Muscle layer of colon (tissue), 2 donors: ENCODE data around the gene TBC1D22A.

Experiments
- H3K27ac ChIP-seq: one replicate; pipeline ENCODE4 v1.7.0; 2013; ENCODE audit warnings: low read depth, mild to moderate bottlenecking, low read length, moderate library complexity
- H3K27me3 ChIP-seq, 2 donors: one replicate each; pipeline ENCODE4 v1.7.0; 2013; ENCODE audit warnings: low read length in 2 of 2, mild to moderate bottlenecking in 2 of 2; ENCODE audit not compliant: insufficient read depth in 2 of 2, control insufficient read depth in 1 of 2
- H3K36me3 ChIP-seq: one replicate; pipeline ENCODE4 v1.7.0; 2013; ENCODE audit warnings: mild to moderate bottlenecking, low read length; ENCODE audit not compliant: insufficient read depth
- H3K4me1 ChIP-seq: one replicate; pipeline ENCODE4 v1.7.0; 2013; ENCODE audit warnings: mild to moderate bottlenecking, low read length; ENCODE audit not compliant: insufficient read depth
- H3K4me3 ChIP-seq, 2 donors: one replicate each; pipeline ENCODE4 v1.7.0; 2013; ENCODE audit warnings: low read length in 2 of 2, low read depth in 1 of 2, mild to moderate bottlenecking in 1 of 2, moderate library complexity in 1 of 2
- H3K9ac ChIP-seq: one replicate; pipeline ENCODE4 v1.7.0; 2013; ENCODE audit warnings: low read length
- H3K9me3 ChIP-seq: one replicate; pipeline ENCODE4 v1.7.0; 2013; ENCODE audit warnings: mild to moderate bottlenecking, low read length
- donor health status: abdominal sarcoma.
- donor health status: Adenocarcinoma of cecum.

The TBC1D22A gene

GRCh38 chr22:47063606-47064005, 301.2 kb downstream of the TBC1D22A start:
- H3K27ac ChIP-seq, result no peak overlapping the region
- no peak overlapping the region for H3K9ac ChIP-seq
- no peaks in the 10 kb centered on the region for H3K4me1 ChIP-seq
- peaks cover 4% of the 10 kb centered on the region for H3K36me3 ChIP-seq
- H3K27me3 ChIP-seq, result no peaks in the 10 kb centered on the region
- no peak overlapping the region for H3K4me3 ChIP-seq
- H3K9me3 ChIP-seq, result no peaks in the 10 kb centered on the region

- Histone ChIP-seq H3K4me1 (no peaks in the 10 kb centered on the region), H3K27ac (no peak overlapping the region), H3K9me3 (no peaks in the 10 kb centered on the region), H3K4me3 (no peak overlapping the region), H3K9ac (no peak overlapping the region), H3K27me3 (no peaks in the 10 kb centered on the region), H3K36me3 (peaks cover 4% of the 10 kb centered on the region)
Measured at GRCh38 chr22:47064016-47064415, 301.6 kb downstream of the TBC1D22A start.

GRCh38 chr22:47064416-47064815, 302.0 kb downstream of the TBC1D22A start:
- H3K27me3 ChIP-seq, result no peaks in the 10 kb centered on the region
- no peak overlapping the region for H3K9ac ChIP-seq
- H3K4me3 ChIP-seq, result no peak overlapping the region
- no peaks in the 10 kb centered on the region for H3K9me3 ChIP-seq
- H3K4me1 ChIP-seq, result no peaks in the 10 kb centered on the region
- peaks cover 4% of the 10 kb centered on the region for H3K36me3 ChIP-seq
- H3K27ac ChIP-seq, result no peak overlapping the region

- H3K27ac ChIP-seq, result no peak overlapping the region
- H3K27me3 ChIP-seq, result no peaks in the 10 kb centered on the region
- no peak overlapping the region for H3K4me3 ChIP-seq
- H3K36me3 ChIP-seq, result peaks cover 4% of the 10 kb centered on the region
- no peak overlapping the region for H3K9ac ChIP-seq
- no peaks in the 10 kb centered on the region for H3K9me3 ChIP-seq
- no peaks in the 10 kb centered on the region for H3K4me1 ChIP-seq
Measured at GRCh38 chr22:47065756-47066615, 303.5 kb downstream of the TBC1D22A start.

- Histone ChIP-seq H3K9me3 (no peaks in the 10 kb centered on the region), H3K4me3 (no peak overlapping the region), H3K4me1 (no peaks in the 10 kb centered on the region), H3K36me3 (peaks cover under 1% of the 10 kb centered on the region), H3K27me3 (no peaks in the 10 kb centered on the region), H3K9ac (no peak overlapping the region), H3K27ac (no peak overlapping the region)
Measured at GRCh38 chr22:47066616-47066905, 304.1 kb downstream of the TBC1D22A start.

- Histone ChIP-seq H3K9me3 (no peaks in the 10 kb centered on the region), H3K36me3 (no peaks in the 10 kb centered on the region), H3K4me1 (no peaks in the 10 kb centered on the region)
Measured at GRCh38 chr22:47067321-47067890, 305.0 kb downstream of the TBC1D22A start.

GRCh38 chr22:47067911-47068625, 305.6 kb downstream of the TBC1D22A start:
- H3K27ac ChIP-seq, result no peak overlapping the region
- no peaks in the 10 kb centered on the region for H3K4me1 ChIP-seq
- no peak overlapping the region for H3K9ac ChIP-seq
- no peaks in the 10 kb centered on the region for H3K36me3 ChIP-seq
- H3K4me3 ChIP-seq, result no peak overlapping the region
- no peaks in the 10 kb centered on the region for H3K27me3 ChIP-seq
- no peaks in the 10 kb centered on the region for H3K9me3 ChIP-seq

More at GRCh38 chr22:47067321-47067890, 305.0 kb downstream of the TBC1D22A start:
- Histone ChIP-seq H3K27ac (no peak overlapping the region), H3K4me3 (no peak overlapping the region), H3K27me3 (no peaks in the 10 kb centered on the region), H3K9ac (no peak overlapping the region)

GRCh38 chr22:47068626-47068996, 306.2 kb downstream of the TBC1D22A start:
- no peak overlapping the region for H3K9ac ChIP-seq
- H3K36me3 ChIP-seq, result no peaks in the 10 kb centered on the region
- no peaks in the 10 kb centered on the region for H3K27me3 ChIP-seq
- H3K4me3 ChIP-seq, result no peak overlapping the region
- H3K4me1 ChIP-seq, result no peaks in the 10 kb centered on the region
- H3K27ac ChIP-seq, result no peak overlapping the region
- no peaks in the 10 kb centered on the region for H3K9me3 ChIP-seq

GRCh38 chr22:47069270-47069669, 306.8 kb downstream of the TBC1D22A start:
- Histone ChIP-seq H3K4me3 (no peak overlapping the region), H3K27me3 (no peaks in the 10 kb centered on the region), H3K4me1 (no peaks in the 10 kb centered on the region), H3K9ac (no peak overlapping the region), H3K9me3 (peaks cover under 1% of the 10 kb centered on the region), H3K27ac (no peak overlapping the region), H3K36me3 (no peaks in the 10 kb centered on the region)

GRCh38 chr22:47071078-47071806, 308.8 kb downstream of the TBC1D22A start:
- H3K9me3 ChIP-seq, result peaks cover 6% of the 10 kb centered on the region
- H3K27ac ChIP-seq, result no peak overlapping the region
- H3K27me3 ChIP-seq, result no peaks in the 10 kb centered on the region
- no peak overlapping the region for H3K9ac ChIP-seq
- no peaks in the 10 kb centered on the region for H3K4me1 ChIP-seq
- H3K36me3 ChIP-seq, result no peaks in the 10 kb centered on the region
- H3K4me3 ChIP-seq, result no peak overlapping the region
